Ascending aorta (tissue), 2 donors: ENCODE data around the gene PDGFD. TPM values are rescaled to one million over a fixed set of nuclear protein-coding genes. Genes with fewer than 3 reads are reported as not detected.

Experiments
- DNase-seq, 2 donors: peaks; one replicate each; pipeline ENCODE4 v3.0.0-alpha.2; 2019; ENCODE audit warnings: low spot score in 2 of 2
- H3K27ac ChIP-seq, 2 donors: fragments of 200-600 bp; sonication (generic); one replicate each; pipeline ENCODE4 v1.5.1; 2016 to 2017; ENCODE audit warnings: mild to moderate bottlenecking in 1 of 2
- H3K27me3 ChIP-seq: fragments of 200-600 bp; sonication (generic); one replicate; pipeline ENCODE4 v1.5.1; 2017
- H3K36me3 ChIP-seq, 2 donors: fragments of 200-600 bp; sonication (generic); one replicate each; pipeline ENCODE4 v1.5.1; 2016
- H3K4me1 ChIP-seq, 2 donors: fragments of 200-600 bp; sonication (generic); one replicate each; pipeline ENCODE4 v1.5.1; 2016 to 2017; ENCODE audit warnings: mild to moderate bottlenecking in 1 of 2
- H3K4me3 ChIP-seq, 2 donors: fragments of 200-600 bp; sonication (generic); one replicate each; pipeline ENCODE4 v1.5.1; 2016 to 2017; ENCODE audit warnings: mild to moderate bottlenecking in 1 of 2
- H3K9me3 ChIP-seq, 2 donors: fragments of 200-600 bp; sonication (generic); one replicate each; pipeline ENCODE4 v1.5.1; 2016
- CTCF ChIP-seq, 3 experiments: fragments of 200-600 bp in 2 of 3; fragments of 450-650 bp in 1 of 3; sonication (generic) in 2 of 3; IDR thresholded peaks; one replicate each; pipeline ENCODE4 v1.5.1; 2016 to 2019; ENCODE audit warnings: antibody characterized with exemption in 3 of 3, mild to moderate bottlenecking in 1 of 3, moderate library complexity in 1 of 3
- intact Hi-C: fragments of 100-400 bp; cut with DNase I; formaldehyde crosslinking; loops from one replicate; pipeline ENCODE4 v1.15.1; 2023
- total RNA-seq: library from RNA; depleted of rRNA; stranded (reverse); fragments of >200 nt; gene quantifications from one replicate; pipeline ENCODE4 v1.1.0, GENCODE V29; 2016

PDGFD gene
- total RNA-seq, 1 donor from 2014 or later = 50.6 TPM

GRCh38 chr11:104095791-104096190 is 68.2 kb downstream of the PDGFD start:
- no peak for DNase-seq
- no peak for TF ChIP-seq CTCF (IDR thresholded peaks at IDR 0.05)
- H3K4me1 ChIP-seq = peaks cover 2 to 15% of the 10 kb centered on the region in 2 donors
- no peak overlapping the region for H3K4me3 ChIP-seq
- H3K27me3 ChIP-seq = no peaks in the 10 kb centered on the region
- no peak overlapping the region for H3K27ac ChIP-seq
- no peaks in the 10 kb centered on the region for H3K9me3 ChIP-seq
- intact Hi-C loops = no loop called here
- no peaks in the 10 kb centered on the region for H3K36me3 ChIP-seq

GRCh38 chr11:104094576-104094975 is 69.4 kb downstream of the PDGFD start:
- Histone ChIP-seq H3K4me1 (peaks cover 2 to 16% of the 10 kb centered on the region in 2 donors), H3K27me3 (no peaks in the 10 kb centered on the region), H3K27ac (no peak overlapping the region), H3K9me3 (no peaks in the 10 kb centered on the region), H3K4me3 (no peak overlapping the region), H3K36me3 (no peaks in the 10 kb centered on the region)
- no peak for TF ChIP-seq CTCF (IDR thresholded peaks at IDR 0.05)
- DNase-seq = no peak
- intact Hi-C loops = no loop called here

GRCh38 chr11:104093426-104094280 is 70.3 kb downstream of the PDGFD start:
- intact Hi-C loops = no loop called here

GRCh38 chr11:104092744-104093143 is 71.2 kb downstream of the PDGFD start:
- Histone ChIP-seq H3K36me3 (no peaks in the 10 kb centered on the region), H3K4me1 (peaks cover 2 to 16% of the 10 kb centered on the region in 2 donors), H3K9me3 (no peaks in the 10 kb centered on the region), H3K27me3 (no peaks in the 10 kb centered on the region), H3K27ac (no peak overlapping the region), H3K4me3 (no peak overlapping the region)
- intact Hi-C loops = no loop called here
- DNase-seq = no peak
- TF ChIP-seq CTCF (IDR thresholded peaks at IDR 0.05) = no peak

More at GRCh38 chr11:104093426-104094280, 70.3 kb downstream of the PDGFD start:
- Histone ChIP-seq H3K9me3 (no peaks in the 10 kb centered on the region), H3K4me1 (peaks cover 2 to 16% of the 10 kb centered on the region in 2 donors), H3K27me3 (no peaks in the 10 kb centered on the region), H3K36me3 (no peaks in the 10 kb centered on the region), H3K27ac (no peak overlapping the region), H3K4me3 (no peak overlapping the region)
- DNase-seq = no peak
- TF ChIP-seq CTCF (IDR thresholded peaks at IDR 0.05) = no peak

GRCh38 chr11:104091281-104092096 is 72.5 kb downstream of the PDGFD start:
- no peak for TF ChIP-seq CTCF (IDR thresholded peaks at IDR 0.05)
- Histone ChIP-seq H3K27ac (peak overlapping the region in 1 of 2 donors; percentile 45), H3K4me1 (peaks cover 2 to 16% of the 10 kb centered on the region in 2 donors), H3K27me3 (no peaks in the 10 kb centered on the region), H3K36me3 (no peaks in the 10 kb centered on the region), H3K9me3 (no peaks in the 10 kb centered on the region), H3K4me3 (no peak overlapping the region)
- intact Hi-C loops = no loop called here
- DNase-seq = no peak
